Measurements from ENCODE around the gene TRPM3. TPM values are rescaled to one million over a fixed set of nuclear protein-coding genes. Genes with fewer than 3 reads are reported as not detected.
A peak's percentile ranks its signal among the peaks of the same experiment; 100 is the strongest.

Gene TRPM3
- total RNA-seq, 2 donors from 2014 or later = not detected

DNA sequence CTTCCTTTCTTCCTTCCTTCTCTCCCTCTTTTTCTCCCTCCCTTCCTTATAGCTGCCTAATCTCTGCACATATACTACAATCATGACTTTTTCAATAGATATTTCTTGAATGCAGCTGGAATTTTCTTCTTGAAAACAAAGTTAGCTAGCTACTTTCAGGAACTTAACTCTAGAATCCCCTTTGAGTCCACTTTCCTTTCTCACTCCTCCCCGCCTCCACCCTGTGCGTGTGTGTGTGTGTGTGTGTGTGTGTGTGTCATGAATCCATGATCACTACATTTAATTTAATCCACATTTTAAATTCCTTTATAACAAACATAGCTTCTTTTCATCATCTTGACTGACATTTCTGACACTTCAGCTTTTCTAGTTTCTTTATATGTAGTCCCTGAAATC lies 539.5 kb downstream of the TRPM3 start:
- Mint-ChIP-seq H3K4me3 (no peak overlapping the region), H3K27me3 (ENCODE audit: low read depth) (no peaks in the 10 kb centered on the region), H3K9me3 (no peaks in the 10 kb centered on the region)

DNA sequence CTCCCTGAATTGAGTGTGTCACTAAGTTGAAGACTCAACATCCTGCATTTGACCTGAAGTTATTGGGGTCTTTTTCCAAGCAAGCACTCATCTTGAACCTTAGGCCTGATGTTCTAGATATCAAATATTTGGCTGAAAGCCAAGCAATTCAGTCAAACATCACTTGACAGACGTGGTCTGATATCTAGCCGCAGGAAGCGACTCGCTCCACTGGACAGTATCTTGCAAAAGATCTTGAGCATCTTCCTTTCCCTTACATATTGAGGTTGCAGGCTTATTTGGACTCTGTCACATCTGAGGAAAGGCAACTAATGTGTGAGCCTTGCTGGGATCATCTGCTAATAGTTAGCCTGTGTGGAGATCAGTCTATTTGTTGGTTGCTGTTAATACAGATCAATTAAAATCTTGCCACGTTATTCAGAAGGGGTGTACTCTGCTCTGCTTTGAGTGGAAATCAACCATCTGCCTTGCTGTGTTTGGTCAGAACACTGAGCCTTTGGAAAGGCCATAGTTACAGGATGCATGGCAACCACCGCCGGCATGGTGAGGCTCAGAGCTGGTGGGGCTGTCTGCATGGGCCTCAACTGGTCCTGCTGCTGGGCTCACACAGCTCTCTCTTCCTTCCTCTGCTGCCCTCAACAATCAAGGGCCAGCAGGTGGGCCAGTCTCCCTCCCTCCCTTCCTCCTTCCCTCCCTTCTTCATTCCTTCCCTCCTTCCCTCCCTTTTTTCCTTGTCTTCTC lies 540.0 kb downstream of the TRPM3 start:
- Mint-ChIP-seq H3K27ac (no peak overlapping the region), H3K9me3 (no peaks in the 10 kb centered on the region), H3K36me3 (ENCODE audit: insufficient read depth in 2 of 2) (no peaks in the 10 kb centered on the region), H3K4me3 (no peak overlapping the region), H3K27me3 (ENCODE audit: low read depth) (no peaks in the 10 kb centered on the region), H3K4me1 (ENCODE audit: low read depth) (peaks cover 19% of the 10 kb centered on the region)
- DNase-seq = no peak
- ATAC-seq (replicated peaks in 1 of 2) = no peak

More for the DNA sequence above, 539.5 kb downstream of the TRPM3 start:
- DNase-seq (no peak), ATAC-seq (replicated peaks in 1 of 2) (no peak)
- Mint-ChIP-seq H3K27ac (no peak overlapping the region), H3K36me3 (ENCODE audit: insufficient read depth in 2 of 2) (no peaks in the 10 kb centered on the region), H3K4me1 (ENCODE audit: low read depth) (peaks cover 16% of the 10 kb centered on the region)

DNA sequence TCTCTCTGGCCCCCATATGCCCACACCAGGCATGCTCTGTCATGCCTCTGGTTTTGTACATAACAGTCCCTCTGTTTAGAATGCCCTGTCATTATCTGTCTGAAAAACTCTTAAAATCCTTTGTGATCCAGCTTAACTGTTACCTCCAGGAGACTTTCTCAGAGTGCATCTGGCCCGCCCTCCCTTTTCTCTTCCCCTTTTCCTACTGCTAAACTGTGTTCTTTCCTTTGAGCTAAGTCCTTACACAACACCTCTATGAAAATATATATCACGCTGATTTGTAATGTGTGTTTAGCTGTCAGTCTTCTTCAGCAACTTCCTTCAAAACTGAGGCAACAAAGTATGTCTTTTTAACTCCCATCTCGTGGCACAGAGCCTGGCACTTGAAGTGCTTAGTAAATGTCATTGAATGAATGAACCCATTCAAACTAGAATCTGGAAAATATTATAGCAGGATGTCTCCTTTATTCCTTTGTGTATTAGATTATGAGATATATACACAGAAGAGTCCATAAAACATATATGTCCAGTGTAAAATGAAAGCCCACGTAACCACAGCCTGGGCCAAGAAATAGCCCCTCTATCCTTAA lies 540.7 kb downstream of the TRPM3 start:
- Mint-ChIP-seq H3K36me3 (ENCODE audit: insufficient read depth in 2 of 2) (no peaks in the 10 kb centered on the region), H3K9me3 (no peaks in the 10 kb centered on the region), H3K27me3 (ENCODE audit: low read depth) (no peaks in the 10 kb centered on the region), H3K4me1 (ENCODE audit: low read depth) (peaks cover 19% of the 10 kb centered on the region), H3K27ac (no peak overlapping the region), H3K4me3 (no peak overlapping the region)
- DNase-seq = no peak
- no peak for ATAC-seq (replicated peaks in 1 of 2)

- Mint-ChIP-seq H3K27ac (no peak overlapping the region), H3K4me3 (no peak overlapping the region), H3K27me3 (ENCODE audit: low read depth) (no peaks in the 10 kb centered on the region), H3K4me1 (ENCODE audit: low read depth) (peaks cover 19% of the 10 kb centered on the region), H3K9me3 (no peaks in the 10 kb centered on the region), H3K36me3 (ENCODE audit: insufficient read depth in 2 of 2) (no peaks in the 10 kb centered on the region)
- ATAC-seq (replicated peaks in 1 of 2) = no peak
- no peak for DNase-seq
These were observed 541.7 kb downstream of the TRPM3 start for GRCh38 chr9:70579686-70580085.

DNA sequence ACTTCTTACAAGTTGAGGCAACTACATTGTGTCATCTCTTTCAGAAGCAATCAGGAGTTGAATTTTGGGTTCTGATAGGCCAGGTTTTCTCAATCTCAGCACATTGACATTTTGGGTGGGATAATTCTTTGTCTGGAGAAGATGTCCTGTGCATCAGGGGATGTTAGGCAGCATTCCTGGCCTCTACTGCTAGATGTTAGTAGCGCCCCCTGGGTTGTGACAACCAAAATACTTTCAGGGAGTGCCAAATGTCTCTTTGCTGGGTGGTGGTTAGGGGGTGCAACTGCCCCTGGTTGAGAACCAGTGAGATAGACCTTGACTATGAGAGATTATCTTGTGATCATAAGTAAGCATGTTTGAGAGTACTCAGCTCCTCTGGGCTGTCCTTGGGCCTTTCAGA lies 542.7 kb downstream of the TRPM3 start:
- Mint-ChIP-seq H3K27ac (no peak overlapping the region), H3K9me3 (no peaks in the 10 kb centered on the region), H3K4me1 (ENCODE audit: low read depth) (peaks cover 19% of the 10 kb centered on the region), H3K36me3 (ENCODE audit: insufficient read depth in 2 of 2) (peaks cover 0 to 2% of the 10 kb centered on the region in 2 donors), H3K4me3 (no peak overlapping the region), H3K27me3 (ENCODE audit: low read depth) (no peaks in the 10 kb centered on the region)
- ATAC-seq (replicated peaks in 1 of 2) (no peak), DNase-seq (peak in 1 of 2 donors; percentile 9)

DNA sequence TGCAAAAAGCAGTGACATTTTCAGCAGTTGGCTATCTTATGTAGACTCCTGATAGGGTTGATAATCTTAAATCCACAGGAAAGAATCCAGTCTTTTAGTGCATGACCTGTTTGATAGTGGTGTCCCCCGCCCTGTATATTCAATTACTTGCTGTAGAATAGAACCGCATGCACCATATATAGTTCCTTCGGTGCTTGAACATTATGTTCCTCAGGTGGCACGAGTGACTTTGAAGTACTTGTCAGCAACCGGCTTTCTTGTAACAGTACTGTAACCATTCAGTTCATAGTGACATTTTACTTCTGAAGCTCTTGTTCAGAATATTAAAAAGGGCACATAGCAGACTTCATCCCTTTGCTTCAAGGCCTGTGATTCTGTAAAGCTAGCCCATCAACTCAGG lies 543.8 kb downstream of the TRPM3 start:
- ATAC-seq (replicated peaks in 1 of 2) (no peak), DNase-seq (no peak)
- H3K4me1 Mint-ChIP-seq (ENCODE audit: low read depth) = peaks cover 19% of the 10 kb centered on the region
- H3K27me3 Mint-ChIP-seq (ENCODE audit: low read depth) = no peaks in the 10 kb centered on the region
- H3K4me3 Mint-ChIP-seq = no peak overlapping the region
- no peak overlapping the region for H3K27ac Mint-ChIP-seq
- H3K9me3 Mint-ChIP-seq = no peaks in the 10 kb centered on the region
- peaks cover 0 to 2% of the 10 kb centered on the region in 2 donors for H3K36me3 Mint-ChIP-seq (ENCODE audit: insufficient read depth in 2 of 2)

DNA sequence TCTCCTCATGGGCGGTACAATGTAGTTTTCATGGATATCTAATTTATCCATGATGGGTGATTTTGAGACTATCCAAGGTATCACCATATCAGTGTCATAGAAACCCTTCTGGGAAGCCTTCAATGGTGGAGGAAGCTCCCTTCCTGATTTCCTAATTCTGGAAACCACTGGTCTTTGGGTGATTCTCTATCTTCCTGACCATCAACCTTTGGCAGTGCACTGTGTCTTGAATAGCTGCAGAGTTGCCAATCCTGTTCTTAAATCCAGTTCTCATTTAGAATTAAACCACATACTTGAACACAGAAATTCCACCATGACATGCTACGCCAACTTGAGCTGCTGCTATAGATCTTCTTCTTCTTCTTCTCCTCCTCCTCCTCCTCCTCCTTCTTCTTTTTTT lies 545.3 kb downstream of the TRPM3 start:
- H3K4me1 Mint-ChIP-seq (ENCODE audit: low read depth) = peaks cover 19% of the 10 kb centered on the region
- DNase-seq (no peak), ATAC-seq (replicated peaks in 1 of 2) (no peak)
- peaks cover 0 to 2% of the 10 kb centered on the region in 2 donors for H3K36me3 Mint-ChIP-seq (ENCODE audit: insufficient read depth in 2 of 2)
- H3K27ac Mint-ChIP-seq = no peak overlapping the region
- H3K4me3 Mint-ChIP-seq = no peak overlapping the region
- no peaks in the 10 kb centered on the region for H3K9me3 Mint-ChIP-seq
- no peaks in the 10 kb centered on the region for H3K27me3 Mint-ChIP-seq (ENCODE audit: low read depth)

DNA sequence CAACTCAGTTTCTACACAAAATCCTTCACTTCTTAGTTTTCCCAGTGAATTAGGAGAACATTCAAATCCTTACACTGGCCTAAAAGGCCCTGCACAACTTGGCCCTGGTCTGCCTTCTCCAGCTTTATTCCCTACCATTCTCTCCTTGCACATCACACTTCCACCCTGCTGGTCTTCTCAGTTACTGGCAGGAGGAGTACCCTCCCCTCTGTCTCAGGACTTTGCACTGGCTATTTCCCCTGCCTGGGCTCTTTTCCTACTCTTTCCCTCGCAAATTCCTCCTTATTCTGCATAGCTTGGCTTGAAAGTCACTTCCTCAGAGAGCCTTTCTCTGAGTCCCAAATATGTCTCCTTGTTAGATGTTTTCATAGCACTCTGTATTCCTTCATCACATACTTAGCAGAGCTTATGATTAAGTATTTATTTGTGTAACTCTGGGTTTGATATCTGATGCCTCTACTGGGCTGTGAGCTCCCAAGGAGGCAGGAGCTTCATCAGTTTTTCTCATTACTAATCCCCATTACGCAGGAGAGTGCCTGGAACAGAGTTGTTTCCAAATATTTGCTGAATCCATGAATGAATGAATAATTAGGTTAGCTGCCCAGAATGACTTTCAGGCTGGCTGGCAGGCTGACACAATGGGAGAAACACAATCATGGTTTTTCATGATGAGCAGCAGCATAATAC lies 547.1 kb downstream of the TRPM3 start:
- Mint-ChIP-seq H3K27me3 (ENCODE audit: low read depth) (no peaks in the 10 kb centered on the region), H3K4me3 (no peak overlapping the region), H3K4me1 (ENCODE audit: low read depth) (peaks cover 19% of the 10 kb centered on the region), H3K27ac (no peak overlapping the region), H3K9me3 (no peaks in the 10 kb centered on the region), H3K36me3 (ENCODE audit: insufficient read depth in 2 of 2) (peaks cover 0 to 2% of the 10 kb centered on the region in 2 donors)
- ATAC-seq (replicated peaks in 1 of 2) (no peak), DNase-seq (no peak)

DNA sequence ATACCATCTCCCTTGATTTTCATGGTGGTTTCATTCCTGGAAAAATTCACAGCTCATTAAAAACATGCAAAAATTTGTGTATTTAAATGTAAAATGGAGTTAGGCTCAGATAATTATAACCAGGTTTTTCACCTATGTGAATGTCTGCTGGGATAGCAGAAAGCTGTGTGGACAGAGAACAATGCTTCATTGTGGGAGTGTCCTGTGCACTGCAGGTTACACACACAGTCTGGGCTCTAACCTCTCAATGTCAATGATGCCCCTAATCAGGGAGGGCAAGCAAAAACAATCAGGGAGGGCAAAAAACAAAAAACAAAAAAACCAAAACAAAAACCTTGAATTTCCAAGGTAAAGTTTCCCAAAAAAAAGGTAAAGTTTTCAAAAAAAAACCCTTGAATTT lies 548.1 kb downstream of the TRPM3 start:
- Mint-ChIP-seq H3K4me1 (ENCODE audit: low read depth) (peaks cover 17% of the 10 kb centered on the region), H3K9me3 (no peaks in the 10 kb centered on the region), H3K36me3 (ENCODE audit: insufficient read depth in 2 of 2) (peaks cover 0 to 2% of the 10 kb centered on the region in 2 donors), H3K27ac (no peak overlapping the region), H3K4me3 (no peak overlapping the region), H3K27me3 (ENCODE audit: low read depth) (no peaks in the 10 kb centered on the region)
- DNase-seq = no peak
- ATAC-seq (replicated peaks in 1 of 2) = no peak

- Mint-ChIP-seq H3K9me3 (no peaks in the 10 kb centered on the region), H3K4me3 (no peak overlapping the region), H3K4me1 (ENCODE audit: low read depth) (peaks cover 11% of the 10 kb centered on the region), H3K27me3 (ENCODE audit: low read depth) (no peaks in the 10 kb centered on the region), H3K36me3 (ENCODE audit: insufficient read depth in 2 of 2) (peaks cover 0 to 2% of the 10 kb centered on the region in 2 donors), H3K27ac (no peak overlapping the region)
- no peak for DNase-seq
- no peak for ATAC-seq (replicated peaks in 1 of 2)
These were observed 550.2 kb downstream of the TRPM3 start for GRCh38 chr9:70571258-70571657.

- Mint-ChIP-seq H3K4me3 (no peak overlapping the region), H3K9me3 (no peaks in the 10 kb centered on the region), H3K27ac (no peak overlapping the region), H3K36me3 (ENCODE audit: insufficient read depth in 2 of 2) (peaks cover 0 to 2% of the 10 kb centered on the region in 2 donors), H3K27me3 (ENCODE audit: low read depth) (no peaks in the 10 kb centered on the region), H3K4me1 (ENCODE audit: low read depth) (peaks cover 24% of the 10 kb centered on the region)
- ATAC-seq (replicated peaks in 1 of 2) (no peak), DNase-seq (no peak)
These were observed 551.6 kb downstream of the TRPM3 start for GRCh38 chr9:70569791-70570190.

GRCh38 chr9:70569070-70569772 lies 552.2 kb downstream of the TRPM3 start:
- Mint-ChIP-seq H3K4me3 (no peak overlapping the region), H3K4me1 (ENCODE audit: low read depth) (peaks cover 30% of the 10 kb centered on the region), H3K36me3 (ENCODE audit: insufficient read depth in 2 of 2) (peaks cover 0 to 2% of the 10 kb centered on the region in 2 donors), H3K27ac (no peak overlapping the region), H3K27me3 (ENCODE audit: low read depth) (no peaks in the 10 kb centered on the region), H3K9me3 (no peaks in the 10 kb centered on the region)
- ATAC-seq (replicated peaks in 1 of 2) (no peak), DNase-seq (no peak)

DNA sequence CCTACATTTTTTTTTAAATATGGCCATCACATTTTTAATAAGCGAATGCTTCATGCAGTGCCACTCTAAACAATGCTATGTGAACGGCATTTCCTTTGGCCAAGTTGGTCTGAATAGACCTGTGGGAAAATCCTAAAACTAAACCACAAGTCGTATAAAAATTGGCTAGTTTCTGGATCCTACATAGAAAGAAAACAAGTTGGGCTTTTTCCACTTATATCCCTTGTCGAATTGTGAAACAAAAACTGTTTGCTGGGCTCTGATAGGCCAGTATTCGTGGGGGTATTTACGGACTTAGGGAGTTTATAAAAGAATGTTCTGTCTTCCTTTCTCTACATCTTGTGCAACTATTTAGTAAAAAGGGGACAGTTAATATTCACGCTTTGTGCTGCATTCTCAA lies 553.9 kb downstream of the TRPM3 start:
- no peaks in the 10 kb centered on the region for H3K9me3 Mint-ChIP-seq
- H3K36me3 Mint-ChIP-seq (ENCODE audit: insufficient read depth in 2 of 2) = no peaks in the 10 kb centered on the region
- H3K27ac Mint-ChIP-seq = no peak overlapping the region
- peaks cover 46% of the 10 kb centered on the region for H3K4me1 Mint-ChIP-seq (ENCODE audit: low read depth)
- H3K27me3 Mint-ChIP-seq (ENCODE audit: low read depth) = no peaks in the 10 kb centered on the region
- no peak for DNase-seq
- no peak overlapping the region for H3K4me3 Mint-ChIP-seq
- no peak for ATAC-seq (replicated peaks in 1 of 2)
